CD1c-positive myeloid dendritic cell (primary cell): ENCODE data around the gene TLK2.
"Not testable (repeated sequence)": the region's sequence is repeated elsewhere in the genome, so short reads cannot be mapped to it uniquely, and the experiment has no call there.

Experiments
- DNase-seq: peaks from one replicate; pipeline ENCODE4 v3.0.0-alpha.2; 2016; ENCODE audit errors: extremely low spot score

TLK2 gene

DNA sequence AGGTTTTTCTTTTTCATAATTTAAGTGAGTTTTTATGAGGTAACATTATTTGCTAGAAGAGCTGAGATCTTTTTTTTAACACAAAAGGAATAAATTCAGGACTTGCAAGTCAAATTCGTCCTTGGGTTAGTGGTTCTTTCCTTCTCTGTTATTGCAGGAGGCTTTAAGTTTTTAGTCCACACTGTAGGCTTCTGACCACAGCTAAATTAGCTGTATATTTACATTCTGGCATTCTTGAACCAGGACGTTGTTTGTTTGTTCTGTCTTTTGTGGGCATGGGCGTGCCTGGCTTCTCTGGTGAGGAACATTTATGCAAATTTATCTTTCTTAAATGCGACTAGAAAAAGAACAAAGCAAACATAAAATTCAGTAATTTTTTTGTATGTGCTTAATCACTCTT lies 80.3 kb downstream of the TLK2 start:
- DNase-seq, result not testable (repeated sequence)

DNA sequence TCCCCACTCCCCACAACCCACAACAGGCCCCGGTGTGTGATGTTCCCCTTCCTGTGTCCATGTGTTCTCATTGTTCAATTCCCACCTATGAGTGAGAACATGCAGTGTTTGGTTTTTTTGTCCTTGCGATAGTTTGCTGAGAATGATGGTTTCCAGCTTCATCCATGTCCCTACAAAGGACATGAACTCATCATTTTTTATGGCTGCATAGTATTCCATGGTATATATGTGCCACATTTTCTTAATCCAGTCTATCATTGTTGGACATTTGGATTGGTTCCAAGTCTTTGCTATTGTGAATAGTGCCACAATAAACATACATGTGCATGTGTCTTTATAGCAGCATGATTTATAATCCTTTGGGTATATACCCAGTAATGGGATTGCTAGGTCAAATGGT lies 82.3 kb downstream of the TLK2 start:
- DNase-seq, result not testable (repeated sequence)

DNA sequence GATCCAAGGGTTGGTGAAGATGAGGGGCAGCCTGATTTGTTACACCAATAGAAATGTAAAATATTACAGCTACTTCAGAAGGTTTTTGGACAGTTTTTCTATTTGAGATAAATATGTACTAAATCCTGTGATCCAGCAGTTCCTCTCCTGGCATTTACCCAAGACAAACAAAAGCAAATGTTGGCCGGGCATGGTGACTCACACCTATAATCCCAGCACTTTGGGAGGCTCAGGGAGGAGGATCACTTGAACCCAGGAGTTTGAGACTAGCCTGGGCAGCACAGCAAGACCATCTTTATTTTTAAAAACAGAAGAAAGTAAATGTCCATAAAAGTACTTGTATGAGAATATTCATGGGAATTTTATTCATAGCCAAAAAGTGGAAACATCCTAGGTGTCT lies 84.0 kb downstream of the TLK2 start:
- no peak for DNase-seq

DNA sequence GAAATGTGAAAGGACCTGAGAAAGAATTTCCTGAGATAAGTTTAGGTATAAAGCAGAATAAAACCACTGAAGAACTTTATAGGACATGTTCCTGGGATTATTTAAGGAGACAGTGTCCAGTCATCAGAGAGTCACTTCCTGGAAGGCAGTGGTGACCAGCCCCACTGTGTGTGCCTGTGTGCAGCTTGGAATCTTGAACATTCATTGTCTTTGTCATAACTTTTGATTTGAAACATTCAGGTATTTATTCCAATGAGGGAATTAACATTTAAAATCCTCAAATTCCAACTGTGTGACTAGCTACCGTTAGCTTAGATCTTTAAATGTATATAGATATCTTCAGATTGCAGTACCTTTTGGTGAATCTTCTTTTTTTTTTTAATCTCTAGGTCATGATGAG lies 87.2 kb downstream of the TLK2 start:
- no peak for DNase-seq

DNA sequence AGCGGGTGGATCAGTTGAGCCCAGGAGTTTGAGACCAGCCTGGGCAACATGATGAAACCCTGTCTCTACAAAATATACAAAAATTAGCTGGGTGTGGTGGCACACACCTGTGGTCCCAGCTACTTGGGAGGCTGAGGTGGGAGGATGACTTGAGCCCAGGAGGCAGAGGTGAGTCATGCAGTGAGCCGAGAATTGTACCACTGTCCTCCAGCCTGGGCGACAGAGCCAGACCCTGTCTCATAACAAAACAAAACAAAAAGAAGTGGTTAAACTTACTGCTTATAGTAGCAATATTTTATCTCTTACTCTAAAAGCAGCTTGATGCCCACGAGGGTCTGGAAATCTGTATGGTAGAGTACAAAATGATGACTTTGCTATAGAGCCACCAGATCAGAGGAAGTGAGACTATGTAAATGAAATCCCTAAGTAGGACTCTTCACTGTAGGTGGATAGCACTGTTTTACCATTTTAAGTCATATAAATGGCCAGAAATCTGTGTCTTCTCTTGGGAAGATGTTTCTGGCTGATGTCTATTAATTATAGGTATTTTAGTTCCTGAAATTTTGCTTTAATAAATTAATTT lies 88.5 kb downstream of the TLK2 start:
- DNase-seq, result peak; percentile 2

DNA sequence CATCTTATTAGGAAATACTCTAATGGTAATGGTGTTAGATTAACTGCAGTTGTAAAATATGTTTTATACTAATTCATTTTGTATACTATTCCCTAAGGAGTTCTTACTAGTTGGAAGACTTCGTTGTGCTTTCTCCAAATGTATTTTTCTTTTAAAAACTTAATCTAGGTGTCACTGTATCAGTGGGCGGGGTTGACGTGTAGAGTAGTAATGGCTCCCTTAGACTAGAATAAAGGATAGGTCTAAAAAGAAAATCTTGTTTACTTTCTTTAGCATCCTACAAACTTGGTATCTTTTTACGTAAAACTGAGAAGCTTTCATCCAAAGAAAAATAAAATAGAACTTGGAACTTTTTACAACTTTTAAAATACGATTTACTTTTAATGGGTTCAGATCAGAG lies 93.9 kb downstream of the TLK2 start:
- no peak for DNase-seq

DNA sequence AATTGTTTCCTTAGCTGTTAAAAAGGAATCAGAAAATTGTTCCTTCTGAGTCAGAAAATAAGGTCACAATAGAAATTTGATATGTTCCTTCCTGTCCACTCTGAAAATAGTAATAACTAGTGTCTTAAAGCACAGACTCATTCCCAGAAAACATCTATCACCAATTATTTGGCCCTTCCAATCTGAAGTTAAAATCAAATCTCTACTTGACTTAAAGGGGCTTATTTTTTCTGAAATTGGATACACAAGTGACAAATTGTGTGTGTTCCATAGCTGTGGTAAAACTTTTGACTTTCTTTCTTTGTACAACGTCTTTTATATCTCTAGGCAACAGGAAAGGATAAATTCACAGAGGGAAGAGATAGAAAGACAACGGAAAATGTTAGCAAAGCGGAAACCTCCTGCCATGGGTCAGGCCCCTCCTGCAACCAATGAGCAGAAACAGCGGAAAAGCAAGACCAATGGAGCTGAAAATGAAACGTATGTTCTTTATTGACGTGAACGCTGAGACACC lies 94.3 kb downstream of the TLK2 start:
- no peak for DNase-seq

DNA sequence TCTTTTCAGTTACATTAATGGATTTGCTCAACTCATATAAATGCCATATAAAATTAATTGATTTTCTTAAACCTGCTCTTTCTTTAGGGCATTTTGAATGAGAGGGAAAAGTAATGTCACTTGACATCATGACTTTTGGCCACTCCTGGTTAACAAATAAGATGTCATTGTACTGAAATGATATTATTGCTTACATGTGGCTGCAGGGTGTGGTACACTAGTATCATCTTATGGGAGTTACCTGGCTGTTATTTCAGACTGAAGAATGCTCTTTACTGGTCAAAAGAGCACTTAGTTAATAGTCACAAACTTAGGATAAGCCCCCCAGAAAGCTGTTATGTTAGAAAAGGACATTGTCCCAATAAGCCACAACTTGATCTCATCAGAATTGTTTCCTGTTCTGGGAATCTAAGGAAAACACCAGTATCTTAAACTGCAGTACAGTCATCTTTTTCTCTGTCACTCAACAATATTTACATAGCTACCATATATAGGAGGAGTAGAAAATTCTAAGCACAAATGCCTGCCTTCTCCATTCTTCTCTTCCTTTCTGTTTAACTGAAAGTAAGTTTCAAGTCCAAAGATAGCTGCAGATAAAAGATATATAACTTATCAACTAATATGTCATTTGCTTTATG lies 95.0 kb downstream of the TLK2 start:
- DNase-seq, result no peak

DNA sequence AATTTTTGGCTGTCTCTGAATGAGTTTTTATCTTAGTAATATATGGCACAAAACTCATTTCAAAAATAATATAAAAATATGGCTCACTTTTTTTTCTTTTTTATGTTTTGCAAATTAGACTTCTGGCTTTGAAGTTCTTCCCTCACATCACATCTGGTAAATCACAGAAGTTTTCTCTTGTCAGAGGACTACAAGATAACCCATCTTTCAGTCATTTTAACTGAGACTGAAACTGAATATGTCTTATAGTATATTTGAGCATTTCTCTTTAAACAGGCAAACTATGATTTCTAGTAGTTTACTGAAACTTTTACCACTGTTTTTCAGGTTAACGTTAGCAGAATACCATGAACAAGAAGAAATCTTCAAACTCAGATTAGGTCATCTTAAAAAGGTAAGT lies 97.8 kb downstream of the TLK2 start:
- DNase-seq, result no peak

DNA sequence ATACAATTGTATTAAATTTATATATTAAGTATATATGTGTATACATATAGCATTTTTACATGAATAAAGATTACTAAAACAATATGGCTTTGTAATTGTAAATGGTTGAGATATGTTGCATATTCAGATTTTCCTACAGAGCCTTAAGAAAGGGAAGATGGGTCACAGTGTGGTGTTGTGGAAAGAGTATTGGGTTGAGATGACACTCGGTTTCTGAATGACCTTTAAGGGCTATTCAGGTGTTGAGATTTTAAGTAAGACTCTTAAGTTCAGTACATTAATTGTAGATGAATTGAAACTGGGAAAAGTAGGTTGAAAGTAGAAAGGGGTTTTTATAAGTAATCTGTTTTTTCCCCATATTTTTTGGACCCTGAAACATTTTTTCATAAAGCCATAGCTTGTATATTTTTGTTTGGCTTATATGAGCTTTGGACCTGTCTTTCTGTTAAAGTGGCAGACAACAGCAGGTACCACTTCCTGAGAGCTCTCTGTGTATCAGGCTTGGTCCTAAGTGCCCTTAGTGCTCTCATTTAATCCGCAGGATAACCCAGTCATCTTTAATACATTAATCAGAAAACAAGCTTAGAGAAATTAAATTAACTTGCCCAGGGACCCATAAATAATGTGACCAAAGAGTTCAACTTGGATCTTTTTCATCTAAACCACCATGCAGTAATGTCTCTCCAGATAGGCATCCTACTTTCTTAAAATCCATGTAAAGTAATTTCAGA lies 100.3 kb downstream of the TLK2 start:
- no peak for DNase-seq

DNA sequence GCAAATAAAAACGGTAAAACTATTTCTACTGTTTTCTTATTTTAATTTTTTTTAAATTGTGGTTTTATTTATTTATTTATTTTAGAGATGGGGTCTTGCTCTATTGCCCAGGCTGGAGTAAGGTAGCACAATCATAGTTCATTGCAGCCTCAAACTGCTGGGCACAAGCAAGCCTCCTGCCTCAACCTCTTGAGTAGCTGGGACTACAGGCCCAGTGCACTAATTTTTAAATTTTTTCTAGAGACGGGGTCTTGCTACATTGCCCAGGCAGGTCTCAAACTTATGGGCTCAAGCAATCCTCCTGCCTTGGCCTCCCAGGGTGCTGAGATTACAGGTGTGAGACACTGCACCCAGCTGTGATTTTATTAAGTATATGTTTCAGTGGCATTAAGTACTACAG lies 102.3 kb downstream of the TLK2 start:
- DNase-seq, result no peak

DNA sequence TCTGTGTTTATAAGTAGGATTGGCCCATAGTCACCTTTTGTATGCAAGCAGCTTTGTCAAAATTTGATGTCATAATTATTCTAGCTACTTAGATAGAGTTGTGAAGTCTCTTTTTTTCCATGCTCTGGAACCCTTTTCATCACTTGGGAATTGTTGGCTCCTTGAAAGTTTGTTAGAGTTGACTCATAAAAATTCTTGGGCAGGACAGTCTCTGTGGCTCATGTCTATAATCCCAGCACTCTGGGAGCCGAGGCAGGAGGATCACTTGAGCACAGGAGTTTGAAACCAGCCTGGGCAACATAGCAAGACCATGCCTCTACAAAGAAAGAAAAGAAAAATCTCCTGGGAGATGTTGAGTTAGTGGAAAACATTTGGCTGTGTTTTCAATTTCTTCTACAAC lies 103.1 kb downstream of the TLK2 start:
- no peak for DNase-seq

DNA sequence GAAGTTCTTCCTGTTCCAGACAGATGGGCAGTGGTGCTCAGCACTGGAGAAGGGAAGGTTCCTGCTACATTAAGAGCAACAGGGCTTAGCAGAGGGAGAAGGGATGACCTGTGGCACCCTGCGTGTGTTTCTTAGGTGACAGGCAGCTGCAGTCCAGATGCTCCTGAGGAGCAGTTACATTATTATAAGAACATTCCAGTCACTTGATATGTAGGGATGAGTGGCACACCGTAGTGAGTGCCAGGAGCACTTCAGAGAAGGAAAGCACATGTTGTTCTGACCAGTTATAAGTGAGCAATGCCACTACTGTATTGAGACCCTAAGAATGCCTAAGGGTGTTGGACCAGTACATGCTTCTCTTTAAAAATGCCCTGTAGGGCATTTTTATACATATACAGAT lies 108.9 kb downstream of the TLK2 start:
- DNase-seq, result no peak

DNA sequence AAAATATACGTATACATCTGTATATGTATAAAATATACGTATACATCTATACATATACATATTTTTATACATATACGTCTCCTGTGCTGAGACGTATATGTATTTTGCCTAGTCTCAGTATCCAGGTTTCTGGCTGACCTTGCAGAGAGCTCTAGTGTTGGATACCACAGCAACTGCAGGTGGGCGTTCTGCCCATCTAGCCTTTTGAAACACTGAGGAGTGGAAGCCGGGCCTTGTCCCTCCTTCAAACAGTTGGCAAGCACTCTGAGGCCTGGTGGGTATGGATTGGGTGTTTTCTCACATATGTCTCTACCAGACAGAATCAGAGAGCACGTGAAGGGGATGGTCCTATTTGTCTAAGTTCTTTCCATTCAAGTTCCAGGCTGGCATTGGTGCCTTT lies 109.5 kb downstream of the TLK2 start:
- DNase-seq, result no peak

DNA sequence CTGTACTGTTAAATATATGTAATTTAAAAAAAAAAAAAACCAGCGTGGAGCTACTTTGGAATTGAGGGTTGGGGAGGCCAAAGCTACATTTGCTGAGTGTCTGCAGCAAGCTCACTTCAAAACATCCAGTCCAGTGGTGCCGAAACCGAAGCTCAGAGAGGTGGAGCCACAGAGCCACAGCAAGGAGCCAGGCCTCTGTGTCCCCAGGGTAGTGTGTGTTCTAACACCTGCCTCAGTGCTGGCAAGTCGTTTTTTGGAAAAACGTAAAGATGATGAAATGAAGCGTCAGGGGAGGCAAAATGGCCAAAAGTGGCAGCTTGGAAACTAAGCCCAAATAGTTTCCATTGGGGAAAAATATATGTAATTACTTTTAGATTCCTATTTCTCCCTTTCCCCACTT lies 112.7 kb downstream of the TLK2 start:
- no peak for DNase-seq

DNA sequence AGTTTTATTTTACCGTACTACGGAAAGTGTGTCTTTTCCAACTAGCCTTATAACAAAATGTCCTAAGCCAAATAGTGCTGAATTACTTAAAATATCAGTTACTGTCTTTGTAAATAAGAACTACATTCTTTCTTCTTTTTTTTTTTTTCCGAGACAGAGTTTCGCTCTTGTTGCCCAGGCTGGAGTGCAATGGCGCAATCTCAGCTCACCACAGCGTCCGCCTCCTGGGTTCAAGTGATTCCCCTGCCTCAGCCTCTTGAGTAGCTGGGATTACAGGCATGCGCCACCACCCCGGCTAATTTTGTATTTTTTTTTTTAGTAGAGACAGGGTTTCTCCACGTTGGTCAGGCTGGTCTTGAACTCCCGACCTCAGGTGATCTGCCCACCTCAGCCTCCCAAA lies 113.2 kb downstream of the TLK2 start:
- DNase-seq, result not testable (repeated sequence)

DNA sequence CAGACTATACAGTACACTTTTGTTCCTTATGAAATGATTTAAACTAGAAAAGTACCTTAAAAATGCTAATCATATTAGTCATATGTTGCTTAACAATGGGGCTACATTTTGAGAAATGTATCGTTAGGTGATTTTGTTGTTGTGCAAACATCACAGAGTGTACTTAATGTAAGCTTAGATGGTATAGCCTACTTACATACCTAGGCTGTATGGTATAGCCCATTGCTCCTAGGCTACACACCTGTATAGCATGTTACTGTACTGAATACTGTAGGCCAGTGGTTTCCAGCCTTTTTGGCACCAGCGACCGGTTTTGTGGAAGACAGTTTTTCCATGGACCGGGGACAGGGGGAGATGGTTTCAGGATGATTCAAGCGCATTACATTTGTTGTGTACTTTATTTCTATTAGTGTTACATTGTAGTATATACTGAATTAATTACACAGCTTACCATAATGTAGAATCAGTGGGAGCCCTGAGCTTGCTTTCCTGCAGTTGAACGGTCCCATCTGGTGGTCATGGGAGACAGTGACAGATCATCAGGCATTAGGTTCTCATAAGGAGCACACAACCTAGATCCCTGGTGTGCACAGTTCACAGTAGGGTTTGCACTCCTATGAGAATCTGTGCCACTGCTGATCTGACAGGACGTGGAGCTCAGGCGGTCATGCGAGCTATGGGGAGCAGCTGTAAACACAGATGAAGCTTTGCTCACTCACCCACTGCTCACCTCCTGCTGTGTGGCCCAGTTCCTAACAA lies 113.9 kb downstream of the TLK2 start:
- DNase-seq, result no peak

DNA sequence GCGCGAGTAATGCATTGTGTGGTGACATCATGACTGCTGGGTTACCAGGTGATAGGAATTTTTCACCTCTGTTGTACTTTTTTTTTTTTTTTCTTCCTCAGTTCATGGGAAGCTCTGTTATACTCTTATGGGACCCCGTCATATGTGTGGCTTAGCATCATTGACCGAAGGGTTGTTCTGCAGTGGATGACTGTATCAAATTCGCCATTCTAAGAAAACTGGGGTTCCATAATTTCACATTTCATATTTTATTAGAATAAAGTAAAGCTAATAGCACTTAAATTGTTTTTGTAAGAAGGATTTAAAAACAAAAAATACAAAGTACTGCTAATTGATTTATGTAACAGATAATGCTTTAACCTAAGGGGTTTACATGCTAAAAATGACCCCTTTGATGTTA lies 116.9 kb downstream of the TLK2 start:
- DNase-seq, result no peak

DNA sequence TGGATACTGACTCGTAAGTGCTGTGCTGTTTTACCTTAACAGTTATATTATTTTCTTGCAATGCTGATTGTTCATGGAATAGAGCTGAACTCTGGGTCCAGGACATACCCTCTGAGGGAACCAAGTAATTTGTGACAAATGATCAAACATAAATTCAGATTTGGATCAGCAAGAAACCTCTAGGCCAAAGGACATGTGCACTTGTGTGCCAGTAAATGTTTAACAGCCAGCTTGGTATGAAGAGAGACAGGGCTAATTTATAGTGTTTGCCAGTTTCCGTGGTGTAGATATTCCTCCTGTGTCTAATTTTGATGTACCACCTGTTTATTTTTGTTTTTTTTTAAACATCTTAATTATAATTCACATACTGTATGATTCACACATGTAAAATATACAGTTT lies 118.0 kb downstream of the TLK2 start:
- DNase-seq, result no peak

DNA sequence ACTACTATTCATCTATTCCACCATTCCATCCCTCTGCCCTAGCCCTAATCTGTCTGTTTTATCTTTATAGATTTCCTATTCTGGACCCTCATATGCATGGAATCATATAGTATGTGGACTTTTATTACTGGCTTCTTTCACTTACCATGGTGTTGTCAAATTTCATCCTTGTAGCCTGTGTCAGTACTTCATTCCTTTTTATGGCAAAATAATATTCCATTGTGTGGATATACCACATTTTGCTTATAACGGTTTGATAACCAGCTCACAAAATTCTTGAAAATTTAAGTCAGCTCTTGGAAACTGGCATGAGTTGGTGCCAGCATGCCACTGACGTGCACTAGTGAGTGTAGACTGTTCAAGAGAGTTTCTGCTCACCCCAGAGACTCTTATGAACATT lies 118.5 kb downstream of the TLK2 start:
- no peak for DNase-seq

DNA sequence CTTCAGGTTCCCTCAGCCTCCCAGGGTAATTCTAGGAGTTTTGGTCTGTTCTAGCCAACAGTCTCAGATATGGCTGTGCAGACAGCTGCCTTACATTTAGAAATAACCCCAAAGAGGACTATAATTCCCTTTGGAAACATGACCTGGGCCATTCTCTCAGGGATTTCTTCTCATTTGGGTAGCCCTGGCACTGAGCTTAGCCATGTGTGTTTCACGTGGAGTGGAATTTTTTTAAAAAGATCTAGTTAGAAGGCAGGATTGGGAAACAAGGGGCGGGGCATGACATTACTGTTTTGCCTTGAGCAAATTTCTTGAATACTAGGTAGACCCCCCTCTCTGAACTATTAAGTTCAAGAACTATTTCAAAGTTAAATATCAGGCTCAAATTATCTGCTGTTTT lies 119.3 kb downstream of the TLK2 start:
- no peak for DNase-seq

DNA sequence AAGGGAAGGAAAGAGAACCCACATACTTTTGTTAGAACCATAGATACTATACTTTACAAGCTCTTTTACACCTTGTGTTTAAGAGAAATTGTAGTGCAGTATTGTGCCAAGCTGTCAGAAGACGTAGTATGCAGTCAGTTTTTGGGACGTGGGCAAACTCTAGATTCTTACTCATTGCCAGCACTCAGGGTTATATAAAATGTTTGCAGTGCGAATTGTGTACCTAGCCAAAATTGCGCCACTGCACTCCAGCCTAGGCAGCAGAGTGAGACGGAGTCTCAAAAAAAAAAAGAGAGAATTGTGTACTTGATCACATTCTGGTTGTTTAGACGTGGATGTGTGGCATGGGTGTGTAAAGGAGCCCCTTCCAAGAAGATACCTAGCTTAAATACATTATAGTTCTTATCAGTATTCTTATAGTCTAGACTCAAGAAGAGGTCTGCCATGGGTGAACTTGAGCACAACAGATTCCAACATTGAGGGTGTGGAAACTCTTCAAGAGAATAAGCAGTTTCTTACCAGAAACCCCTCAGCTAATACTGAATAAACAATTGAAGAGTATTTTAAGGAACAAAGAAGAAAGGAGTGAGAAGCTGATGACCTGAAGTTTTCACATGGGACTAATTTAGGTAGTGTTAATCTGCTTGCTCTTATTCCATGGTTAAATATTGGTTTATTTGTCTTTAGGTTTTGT lies 121.5 kb downstream of the TLK2 start:
- DNase-seq, result no peak
